Mucosa of stomach (tissue), 1 donor: Measurements from ENCODE around the gene FHIT.

ENCODE experiments used
- H3K27me3 ChIP-seq: one replicate; pipeline ENCODE4 v1.7.0; 2013; ENCODE audit warnings: mild to moderate bottlenecking, low read length; ENCODE audit not compliant: control insufficient read depth, insufficient read depth
- H3K36me3 ChIP-seq: one replicate; pipeline ENCODE4 v1.7.0; 2013; ENCODE audit warnings: low read length; ENCODE audit not compliant: control insufficient read depth, insufficient read depth
- H3K4me1 ChIP-seq: one replicate; pipeline ENCODE4 v1.7.0; 2013; ENCODE audit warnings: mild to moderate bottlenecking, low read length; ENCODE audit not compliant: control insufficient read depth, insufficient read depth
- H3K4me3 ChIP-seq: one replicate; pipeline ENCODE4 v1.7.0; 2013; ENCODE audit warnings: low read length
- H3K9ac ChIP-seq: one replicate; pipeline ENCODE4 v1.7.0; 2013; ENCODE audit warnings: mild to moderate bottlenecking, low read length, moderate library complexity
- H3K9me3 ChIP-seq: one replicate; pipeline ENCODE4 v1.7.0; 2013; ENCODE audit warnings: mild to moderate bottlenecking, low read length, moderate library complexity; ENCODE audit not compliant: control insufficient read depth
- donor health status: Pancreatic carcinoma.

Gene FHIT

DNA sequence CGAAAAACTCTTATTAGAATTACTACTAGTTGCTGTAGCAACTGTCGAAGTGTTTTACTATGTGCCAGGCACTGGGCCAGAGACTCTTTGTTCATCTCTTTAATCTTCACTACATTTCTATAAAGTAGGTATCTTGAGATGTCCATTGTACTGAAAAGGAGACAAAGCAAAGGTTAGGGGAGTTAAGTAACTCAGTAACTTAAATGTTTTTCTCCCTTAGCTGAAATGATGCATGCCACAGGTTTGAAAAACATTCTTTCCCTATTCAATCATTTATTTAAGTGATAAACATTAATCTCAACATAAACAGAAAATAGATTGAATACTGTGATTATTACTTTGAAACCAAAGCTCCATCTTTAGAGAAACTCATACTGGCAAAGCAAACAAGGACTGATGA, 776.2 kb downstream of the FHIT start:
- Histone ChIP-seq H3K9me3 (no peaks in the 10 kb centered on the region), H3K9ac (no peak overlapping the region), H3K36me3 (no peaks in the 10 kb centered on the region), H3K4me1 (no peaks in the 10 kb centered on the region), H3K4me3 (no peak overlapping the region), H3K27me3 (no peaks in the 10 kb centered on the region)

GRCh38 chr3:60469481-60469880, 781.8 kb downstream of the FHIT start:
- Histone ChIP-seq H3K36me3 (no peaks in the 10 kb centered on the region), H3K27me3 (no peaks in the 10 kb centered on the region), H3K4me1 (no peaks in the 10 kb centered on the region), H3K9ac (no peak overlapping the region), H3K4me3 (no peak overlapping the region), H3K9me3 (no peaks in the 10 kb centered on the region)

DNA sequence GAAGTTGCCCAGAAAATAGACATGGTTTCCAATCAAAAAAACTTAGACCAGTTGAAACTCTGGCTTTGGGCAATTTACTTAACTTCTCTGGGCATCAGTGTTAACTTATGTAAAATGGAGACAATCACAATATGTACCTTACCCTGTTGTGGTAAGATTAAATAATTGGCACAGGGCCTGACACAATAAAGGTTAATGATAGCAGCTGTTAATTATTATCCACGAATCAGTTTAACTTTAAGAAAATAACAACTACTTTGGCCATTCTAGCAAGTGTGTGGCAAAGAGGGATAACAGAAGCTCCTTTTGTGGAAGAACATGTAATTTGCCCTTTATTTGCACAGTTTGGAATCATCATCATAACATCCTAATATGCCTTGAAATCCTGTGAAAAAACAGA, 787.6 kb downstream of the FHIT start:
- peaks cover 16% of the 10 kb centered on the region for H3K27me3 ChIP-seq

GRCh38 chr3:60461267-60461666, 790.0 kb downstream of the FHIT start:
- peaks cover 5% of the 10 kb centered on the region for H3K4me1 ChIP-seq
- H3K9ac ChIP-seq, result no peak overlapping the region
- peaks cover 16% of the 10 kb centered on the region for H3K27me3 ChIP-seq
- no peak overlapping the region for H3K4me3 ChIP-seq
- H3K36me3 ChIP-seq, result no peaks in the 10 kb centered on the region
- H3K9me3 ChIP-seq, result no peaks in the 10 kb centered on the region

More for the DNA sequence above, 787.6 kb downstream of the FHIT start:
- Histone ChIP-seq H3K4me3 (no peak overlapping the region), H3K9ac (no peak overlapping the region), H3K36me3 (no peaks in the 10 kb centered on the region), H3K4me1 (peaks cover 5% of the 10 kb centered on the region), H3K9me3 (no peaks in the 10 kb centered on the region)

DNA sequence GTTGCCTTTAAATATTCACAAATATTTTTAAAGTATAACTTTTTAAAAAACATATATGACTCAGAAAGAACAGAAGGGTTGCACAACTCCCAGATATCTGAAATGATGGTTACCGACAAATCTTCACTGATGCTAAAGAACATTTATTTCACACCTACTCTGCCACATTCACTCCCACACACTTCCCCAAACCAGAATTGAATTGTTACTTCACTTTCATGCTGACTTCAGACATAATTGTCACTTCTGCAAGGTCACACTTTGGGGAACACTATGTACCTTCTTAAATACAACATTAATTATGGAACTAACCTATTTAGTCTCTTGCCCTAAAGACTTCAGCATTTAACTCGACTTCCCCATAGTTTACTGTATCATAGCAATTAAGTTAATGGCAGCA, 795.1 kb downstream of the FHIT start:
- no peaks in the 10 kb centered on the region for H3K4me1 ChIP-seq
- H3K9ac ChIP-seq, result no peak overlapping the region
- no peaks in the 10 kb centered on the region for H3K9me3 ChIP-seq

DNA sequence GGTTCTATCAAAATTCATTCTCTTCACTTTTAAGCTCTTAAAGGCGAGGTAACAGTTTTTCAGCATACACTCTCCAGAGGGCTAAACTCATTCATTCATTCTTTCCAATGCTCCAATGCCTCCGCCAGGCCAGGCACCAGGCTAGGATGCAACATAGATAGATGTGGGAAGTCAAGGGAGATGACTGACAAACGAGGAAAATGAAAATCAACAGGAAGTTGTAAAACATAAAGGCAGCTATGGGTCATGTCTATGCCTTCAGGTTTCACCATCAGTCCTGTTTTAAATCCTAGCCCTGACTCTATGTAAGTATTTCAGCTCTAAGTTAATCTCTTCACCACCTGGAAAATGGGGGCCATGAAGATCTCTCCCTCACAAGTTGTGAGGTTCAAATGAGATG, 797.9 kb downstream of the FHIT start:
- no peak overlapping the region for H3K4me3 ChIP-seq
- H3K9me3 ChIP-seq, result no peaks in the 10 kb centered on the region
- H3K36me3 ChIP-seq, result no peaks in the 10 kb centered on the region
- H3K27me3 ChIP-seq, result no peaks in the 10 kb centered on the region
- no peaks in the 10 kb centered on the region for H3K4me1 ChIP-seq
- H3K9ac ChIP-seq, result no peak overlapping the region

More for the DNA sequence above, 795.1 kb downstream of the FHIT start:
- Histone ChIP-seq H3K27me3 (peaks cover 9% of the 10 kb centered on the region), H3K36me3 (no peaks in the 10 kb centered on the region), H3K4me3 (no peak overlapping the region)

- Histone ChIP-seq H3K4me3 (no peak overlapping the region), H3K4me1 (no peaks in the 10 kb centered on the region), H3K9me3 (no peaks in the 10 kb centered on the region), H3K9ac (no peak overlapping the region), H3K36me3 (no peaks in the 10 kb centered on the region), H3K27me3 (no peaks in the 10 kb centered on the region)
Measured at GRCh38 chr3:60448696-60449095, 802.6 kb downstream of the FHIT start.

DNA sequence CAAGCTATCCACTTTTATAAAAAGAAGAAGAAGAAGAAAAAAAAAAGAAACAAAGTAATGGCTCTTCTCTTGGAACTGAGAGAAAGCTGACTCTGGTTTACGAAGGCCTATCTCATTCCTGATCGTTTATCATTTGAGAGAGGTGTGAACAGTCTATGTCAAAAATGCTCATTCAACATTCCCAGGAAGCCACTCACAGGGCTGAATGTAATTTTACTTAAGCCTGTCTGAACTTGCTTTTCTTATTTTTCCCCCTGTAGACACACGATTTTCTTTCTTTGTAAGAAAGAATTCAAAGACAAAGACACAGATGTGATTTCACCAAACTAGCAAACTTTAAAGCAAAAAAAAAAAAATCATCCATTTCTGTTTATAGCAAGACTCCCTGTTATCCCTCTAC, 805.8 kb downstream of the FHIT start:
- H3K27me3 ChIP-seq, result no peaks in the 10 kb centered on the region
- H3K9me3 ChIP-seq, result no peaks in the 10 kb centered on the region
- H3K4me3 ChIP-seq, result no peak overlapping the region
- H3K9ac ChIP-seq, result no peak overlapping the region
- H3K4me1 ChIP-seq, result no peaks in the 10 kb centered on the region
- H3K36me3 ChIP-seq, result no peaks in the 10 kb centered on the region

- Histone ChIP-seq H3K4me3 (no peak overlapping the region), H3K36me3 (no peaks in the 10 kb centered on the region), H3K9ac (no peak overlapping the region), H3K4me1 (no peaks in the 10 kb centered on the region), H3K9me3 (no peaks in the 10 kb centered on the region), H3K27me3 (no peaks in the 10 kb centered on the region)
Measured at GRCh38 chr3:60444898-60445437, 806.3 kb downstream of the FHIT start.

DNA sequence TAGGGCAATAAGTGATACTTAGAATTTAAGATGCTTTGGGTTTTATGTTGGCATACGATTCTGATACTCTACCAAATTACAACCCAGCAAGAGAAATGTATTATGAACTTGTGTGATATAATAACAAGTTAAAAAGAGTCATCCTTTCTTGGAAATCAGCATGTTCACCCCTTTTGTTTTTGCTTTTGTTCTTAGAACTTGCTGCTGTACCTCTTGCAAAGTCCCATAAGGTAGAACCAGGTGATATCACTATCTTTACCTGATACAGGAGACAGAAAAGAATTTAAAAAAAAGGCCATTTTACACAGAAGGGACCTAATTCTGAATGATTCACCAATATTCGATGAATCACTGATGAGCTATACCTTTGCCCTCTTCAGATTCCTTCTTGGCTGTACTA, 810.4 kb downstream of the FHIT start:
- Histone ChIP-seq H3K27me3 (no peaks in the 10 kb centered on the region), H3K4me1 (no peaks in the 10 kb centered on the region)

DNA sequence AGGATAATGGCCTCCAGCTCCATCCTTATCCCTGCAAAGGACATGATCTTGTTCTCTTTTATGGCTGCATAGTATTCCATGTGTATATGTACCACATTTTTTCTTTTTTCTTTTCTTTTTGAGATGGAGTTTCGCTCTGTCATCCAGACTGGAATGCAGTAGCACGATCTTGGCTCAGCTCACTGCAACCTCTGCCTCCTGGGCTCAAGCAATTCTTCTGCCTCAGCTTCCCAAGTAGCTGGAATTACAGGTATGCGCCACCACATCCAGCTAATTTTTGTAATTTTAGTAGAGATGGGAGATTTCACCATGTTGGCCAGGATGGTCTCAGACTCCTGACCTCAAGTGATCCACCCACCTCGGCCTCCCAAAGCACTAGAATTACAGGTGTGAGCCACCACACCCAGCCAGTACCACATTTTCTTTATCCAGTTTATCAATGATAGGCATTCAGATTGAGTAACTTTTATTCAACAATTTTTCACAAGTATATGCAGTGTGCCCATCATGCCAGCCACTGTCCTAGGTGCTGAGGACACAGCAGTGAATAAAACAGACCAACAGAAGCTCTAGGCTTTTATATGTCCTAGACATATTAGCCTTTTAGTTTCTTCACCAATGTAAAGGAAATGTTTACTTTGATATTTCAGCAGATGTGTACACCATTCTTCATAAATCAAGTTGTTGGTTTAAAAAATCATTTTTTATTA, 815.2 kb downstream of the FHIT start:
- H3K4me1 ChIP-seq, result no peaks in the 10 kb centered on the region
- no peak overlapping the region for H3K4me3 ChIP-seq
- H3K9me3 ChIP-seq, result no peaks in the 10 kb centered on the region
- no peaks in the 10 kb centered on the region for H3K27me3 ChIP-seq
- no peak overlapping the region for H3K9ac ChIP-seq
- no peaks in the 10 kb centered on the region for H3K36me3 ChIP-seq

More for the DNA sequence above, 810.4 kb downstream of the FHIT start:
- no peak overlapping the region for H3K4me3 ChIP-seq
- H3K9me3 ChIP-seq, result no peaks in the 10 kb centered on the region
- no peaks in the 10 kb centered on the region for H3K36me3 ChIP-seq
- no peak overlapping the region for H3K9ac ChIP-seq

DNA sequence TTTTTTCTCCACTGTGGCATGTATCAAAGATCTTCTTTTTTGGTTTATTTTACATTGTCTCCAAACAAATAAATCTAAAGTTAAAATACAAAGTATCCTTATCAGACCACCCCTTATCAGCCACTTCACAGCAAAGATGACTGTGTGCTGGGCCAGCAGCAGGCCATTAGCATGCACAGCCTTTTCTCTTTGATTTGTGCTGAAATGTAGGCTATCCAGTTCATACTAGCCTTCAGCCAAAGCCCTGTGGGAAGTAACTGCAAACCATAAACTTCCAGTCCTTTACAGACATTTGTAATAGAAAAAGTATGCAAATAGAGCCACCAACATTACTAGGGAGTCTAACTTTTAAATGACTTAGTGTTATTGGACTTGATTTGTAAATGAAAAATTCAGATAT, 816.3 kb downstream of the FHIT start:
- Histone ChIP-seq H3K4me3 (no peak overlapping the region), H3K36me3 (no peaks in the 10 kb centered on the region), H3K9me3 (no peaks in the 10 kb centered on the region), H3K27me3 (no peaks in the 10 kb centered on the region), H3K4me1 (no peaks in the 10 kb centered on the region), H3K9ac (no peak overlapping the region)
